HepG2 (cell line): ENCODE measurements around the gene GALNT8.

Source experiments
- KLF12 ChIP-seq: sonication (generic); formaldehyde crosslinking; IDR thresholded peaks from 2 replicates; pipeline ENCODE4 v1.4.0; 2020; ENCODE audit warnings: missing genetic modification reagents, borderline replicate concordance
- SNAPC2 ChIP-seq: sonication (generic); formaldehyde crosslinking; IDR thresholded peaks from 2 replicates; pipeline ENCODE4 v1.8.1; 2022; ENCODE audit warnings: mild to moderate bottlenecking, missing genetic modification reagents
- TF ChIP-seq, protein P1 (sequence below): sonication (generic); formaldehyde crosslinking; IDR thresholded peaks from 2 replicates; pipeline ENCODE4 v1.4.0; 2020; ENCODE audit warnings: missing genetic modification reagents
- TF ChIP-seq, protein P2 (sequence below): sonication (generic); formaldehyde crosslinking; IDR thresholded peaks from 2 replicates; pipeline ENCODE4 v1.5.0; 2020; ENCODE audit warnings: mild to moderate bottlenecking, missing genetic modification reagents, moderate library complexity

DNA sequence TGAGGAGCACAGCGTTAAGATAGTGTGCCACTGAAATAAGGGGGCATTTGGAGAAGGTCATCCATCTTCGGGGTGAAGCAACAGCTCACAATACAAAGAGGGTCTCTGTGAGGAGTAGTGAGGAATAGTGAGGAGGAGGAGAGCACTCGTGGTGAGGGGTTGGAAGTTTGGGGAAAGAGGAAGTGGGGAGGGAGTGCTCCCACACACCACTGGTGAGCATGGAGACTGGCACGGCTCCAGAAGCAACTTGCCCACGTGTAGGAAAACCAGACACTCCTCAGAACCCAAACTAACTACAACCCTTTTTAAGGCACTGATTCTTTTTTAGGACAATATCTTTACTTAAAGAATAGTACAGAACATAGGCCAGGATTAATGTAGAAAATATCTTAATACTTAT lies 48.9 kb downstream of the GALNT8 start:
- TF ChIP-seq, protein P1, sequence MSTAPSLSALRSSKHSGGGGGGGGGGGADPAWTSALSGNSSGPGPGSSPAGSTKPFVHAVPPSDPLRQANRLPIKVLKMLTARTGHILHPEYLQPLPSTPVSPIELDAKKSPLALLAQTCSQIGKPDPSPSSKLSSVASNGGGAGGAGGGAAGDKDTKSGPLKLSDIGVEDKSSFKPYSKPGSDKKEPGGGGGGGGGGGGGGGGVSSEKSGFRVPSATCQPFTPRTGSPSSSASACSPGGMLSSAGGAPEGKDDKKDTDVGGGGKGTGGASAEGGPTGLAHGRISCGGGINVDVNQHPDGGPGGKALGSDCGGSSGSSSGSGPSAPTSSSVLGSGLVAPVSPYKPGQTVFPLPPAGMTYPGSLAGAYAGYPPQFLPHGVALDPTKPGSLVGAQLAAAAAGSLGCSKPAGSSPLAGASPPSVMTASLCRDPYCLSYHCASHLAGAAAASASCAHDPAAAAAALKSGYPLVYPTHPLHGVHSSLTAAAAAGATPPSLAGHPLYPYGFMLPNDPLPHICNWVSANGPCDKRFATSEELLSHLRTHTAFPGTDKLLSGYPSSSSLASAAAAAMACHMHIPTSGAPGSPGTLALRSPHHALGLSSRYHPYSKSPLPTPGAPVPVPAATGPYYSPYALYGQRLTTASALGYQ (CRISPR knock-in tag): no peak
- TF ChIP-seq, protein P2, sequence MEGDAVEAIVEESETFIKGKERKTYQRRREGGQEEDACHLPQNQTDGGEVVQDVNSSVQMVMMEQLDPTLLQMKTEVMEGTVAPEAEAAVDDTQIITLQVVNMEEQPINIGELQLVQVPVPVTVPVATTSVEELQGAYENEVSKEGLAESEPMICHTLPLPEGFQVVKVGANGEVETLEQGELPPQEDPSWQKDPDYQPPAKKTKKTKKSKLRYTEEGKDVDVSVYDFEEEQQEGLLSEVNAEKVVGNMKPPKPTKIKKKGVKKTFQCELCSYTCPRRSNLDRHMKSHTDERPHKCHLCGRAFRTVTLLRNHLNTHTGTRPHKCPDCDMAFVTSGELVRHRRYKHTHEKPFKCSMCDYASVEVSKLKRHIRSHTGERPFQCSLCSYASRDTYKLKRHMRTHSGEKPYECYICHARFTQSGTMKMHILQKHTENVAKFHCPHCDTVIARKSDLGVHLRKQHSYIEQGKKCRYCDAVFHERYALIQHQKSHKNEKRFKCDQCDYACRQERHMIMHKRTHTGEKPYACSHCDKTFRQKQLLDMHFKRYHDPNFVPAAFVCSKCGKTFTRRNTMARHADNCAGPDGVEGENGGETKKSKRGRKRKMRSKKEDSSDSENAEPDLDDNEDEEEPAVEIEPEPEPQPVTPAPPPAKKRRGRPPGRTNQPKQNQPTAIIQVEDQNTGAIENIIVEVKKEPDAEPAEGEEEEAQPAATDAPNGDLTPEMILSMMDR (CRISPR knock-in tag): no peak
- TF ChIP-seq SNAPC2 (CRISPR knock-in tag): no peak
- no peak for TF ChIP-seq KLF12 (CRISPR knock-in tag)
